Endodermal cell (in vitro differentiated cells): ENCODE measurements around the gene ZPR1. TPM values are rescaled to one million over a fixed set of nuclear protein-coding genes. Genes with fewer than 3 reads are reported as not detected.

Experiments used
- DNase-seq: peaks from one replicate; pipeline ENCODE4 v3.0.0-alpha.2; 2017
- H3K27ac ChIP-seq: 2 replicates; pipeline ENCODE4 v1.5.1; 2013; ENCODE audit warnings: mild to moderate bottlenecking, low read depth, low read length, moderate library complexity
- H3K27me3 ChIP-seq: 2 replicates; pipeline ENCODE4 v1.6.1; 2013; ENCODE audit warnings: mild to moderate bottlenecking, low read length, moderate library complexity; ENCODE audit not compliant: insufficient read depth, control insufficient read depth, poor library complexity, severe bottlenecking
- H3K36me3 ChIP-seq: 2 replicates; pipeline ENCODE4 v1.7.0; 2013; ENCODE audit warnings: mild to moderate bottlenecking, low read length, moderate library complexity; ENCODE audit not compliant: control insufficient read depth, insufficient read depth
- H3K4me1 ChIP-seq: one replicate; pipeline ENCODE4 v1.7.0; 2013; ENCODE audit warnings: low read length; ENCODE audit not compliant: control insufficient read depth, insufficient read depth
- H3K4me3 ChIP-seq: 2 replicates; pipeline ENCODE4 v1.5.1; 2013; ENCODE audit warnings: mild to moderate bottlenecking, low read length, moderate library complexity
- H3K9ac ChIP-seq: 2 replicates; pipeline ENCODE4 v1.6.1; 2013; ENCODE audit warnings: mild to moderate bottlenecking, low read length, moderate library complexity; ENCODE audit not compliant: poor library complexity, severe bottlenecking; ENCODE audit errors: extremely low read depth
- H3K9me3 ChIP-seq: 2 replicates; pipeline ENCODE4 v1.6.1; 2013; ENCODE audit warnings: mild to moderate bottlenecking, low read length, moderate library complexity; ENCODE audit not compliant: control insufficient read depth
- H3K27ac Mint-ChIP-seq: 2 replicates; pipeline ENCODE4 v1.8.0; 2020; ENCODE audit warnings: mixed read lengths
- H3K27me3 Mint-ChIP-seq: 2 replicates; pipeline ENCODE4 v1.8.0; 2021; ENCODE audit warnings: mild to moderate bottlenecking, mixed read lengths; ENCODE audit not compliant: insufficient read depth
- H3K36me3 Mint-ChIP-seq: 2 replicates; pipeline ENCODE4 v1.8.0; 2020; ENCODE audit warnings: low read depth, mixed read lengths
- H3K4me1 Mint-ChIP-seq: 2 replicates; pipeline ENCODE4 v1.8.0; 2020; ENCODE audit warnings: mixed read lengths
- H3K4me3 Mint-ChIP-seq: 2 replicates; pipeline ENCODE4 v1.8.0; 2020; ENCODE audit warnings: mild to moderate bottlenecking, moderate library complexity, mixed read lengths
- H3K9me3 Mint-ChIP-seq: 2 replicates; pipeline ENCODE4 v1.8.0; 2020; ENCODE audit warnings: mild to moderate bottlenecking, mixed read lengths
- WGBS, 2 experiments: methylation state at CpG; one replicate each; pipeline versions ENCODE4 v1.1.5 to v1.1.7; 2013; ENCODE audit warnings: missing lambda C conversion rate in 2 of 2, mixed read lengths in 1 of 2; ENCODE audit not compliant: insufficient coverage in 1 of 2, insufficient read length in 1 of 2; 5-methylcytosine and 5-hydroxymethylcytosine counted together
- total RNA-seq, 2 donors: library from RNA; stranded (reverse); fragmentation: NEBNext Ultra II Directional in 1 of 2; extraction: Animal tissue kit (Norgen Biotek cat#: 25700) in 1 of 2; gene quantifications; 2 replicates in 1 of 2; 3 replicates in 1 of 2; pipeline ENCODE4 v1.2.1, GENCODE V29; 2021
- TF ChIP-seq, protein P1 (sequence below): fragments of 200-600 bp; sonication (generic); conservative IDR thresholded peaks from 2 replicates; pipeline ENCODE4 v1.5.0; 2021; ENCODE audit warnings: antibody characterized with exemption, mild to moderate bottlenecking

The ZPR1 gene
- total RNA-seq, 2 donors from 2014 or later = 59.2 to 63.4 TPM

DNA sequence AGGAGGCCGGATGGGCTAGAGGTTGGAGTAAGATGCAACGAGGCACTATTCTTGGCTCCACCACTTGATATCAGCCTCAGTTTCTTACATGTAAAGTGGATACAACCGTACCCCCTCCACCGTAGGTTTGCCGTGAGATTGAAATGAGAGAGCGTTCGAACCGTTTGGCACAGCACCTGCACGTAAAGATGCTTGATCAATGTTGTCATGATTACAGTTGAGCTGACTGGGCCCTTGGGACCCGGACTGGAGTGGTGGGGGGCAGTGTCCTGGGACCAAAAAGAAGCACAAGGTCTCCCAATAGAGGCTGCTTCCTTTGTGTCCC, 45.6 kb upstream of the ZPR1 start:
- Histone ChIP-seq H3K9ac (no peak overlapping the region), H3K9me3 (no peaks in the 10 kb centered on the region), H3K27me3 (no peaks in the 10 kb centered on the region), H3K4me1 (peaks cover 24% of the 10 kb centered on the region), H3K36me3 (no peaks in the 10 kb centered on the region), H3K27ac (no peak overlapping the region), H3K4me3 (no peak overlapping the region)
- Mint-ChIP-seq H3K4me3 (no peak overlapping the region), H3K36me3 (peaks cover 2% of the 10 kb centered on the region), H3K27me3 (peaks cover 13% of the 10 kb centered on the region), H3K9me3 (peaks cover 11% of the 10 kb centered on the region), H3K4me1 (peaks cover 19% of the 10 kb centered on the region), H3K27ac (no peak overlapping the region)
- no peak for DNase-seq
- WGBS, 2 experiments = 94 to 95% methylated on average over 7 to 10 of the region's 10 CpGs
- TF ChIP-seq, protein P1, sequence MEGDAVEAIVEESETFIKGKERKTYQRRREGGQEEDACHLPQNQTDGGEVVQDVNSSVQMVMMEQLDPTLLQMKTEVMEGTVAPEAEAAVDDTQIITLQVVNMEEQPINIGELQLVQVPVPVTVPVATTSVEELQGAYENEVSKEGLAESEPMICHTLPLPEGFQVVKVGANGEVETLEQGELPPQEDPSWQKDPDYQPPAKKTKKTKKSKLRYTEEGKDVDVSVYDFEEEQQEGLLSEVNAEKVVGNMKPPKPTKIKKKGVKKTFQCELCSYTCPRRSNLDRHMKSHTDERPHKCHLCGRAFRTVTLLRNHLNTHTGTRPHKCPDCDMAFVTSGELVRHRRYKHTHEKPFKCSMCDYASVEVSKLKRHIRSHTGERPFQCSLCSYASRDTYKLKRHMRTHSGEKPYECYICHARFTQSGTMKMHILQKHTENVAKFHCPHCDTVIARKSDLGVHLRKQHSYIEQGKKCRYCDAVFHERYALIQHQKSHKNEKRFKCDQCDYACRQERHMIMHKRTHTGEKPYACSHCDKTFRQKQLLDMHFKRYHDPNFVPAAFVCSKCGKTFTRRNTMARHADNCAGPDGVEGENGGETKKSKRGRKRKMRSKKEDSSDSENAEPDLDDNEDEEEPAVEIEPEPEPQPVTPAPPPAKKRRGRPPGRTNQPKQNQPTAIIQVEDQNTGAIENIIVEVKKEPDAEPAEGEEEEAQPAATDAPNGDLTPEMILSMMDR = no peak

DNA sequence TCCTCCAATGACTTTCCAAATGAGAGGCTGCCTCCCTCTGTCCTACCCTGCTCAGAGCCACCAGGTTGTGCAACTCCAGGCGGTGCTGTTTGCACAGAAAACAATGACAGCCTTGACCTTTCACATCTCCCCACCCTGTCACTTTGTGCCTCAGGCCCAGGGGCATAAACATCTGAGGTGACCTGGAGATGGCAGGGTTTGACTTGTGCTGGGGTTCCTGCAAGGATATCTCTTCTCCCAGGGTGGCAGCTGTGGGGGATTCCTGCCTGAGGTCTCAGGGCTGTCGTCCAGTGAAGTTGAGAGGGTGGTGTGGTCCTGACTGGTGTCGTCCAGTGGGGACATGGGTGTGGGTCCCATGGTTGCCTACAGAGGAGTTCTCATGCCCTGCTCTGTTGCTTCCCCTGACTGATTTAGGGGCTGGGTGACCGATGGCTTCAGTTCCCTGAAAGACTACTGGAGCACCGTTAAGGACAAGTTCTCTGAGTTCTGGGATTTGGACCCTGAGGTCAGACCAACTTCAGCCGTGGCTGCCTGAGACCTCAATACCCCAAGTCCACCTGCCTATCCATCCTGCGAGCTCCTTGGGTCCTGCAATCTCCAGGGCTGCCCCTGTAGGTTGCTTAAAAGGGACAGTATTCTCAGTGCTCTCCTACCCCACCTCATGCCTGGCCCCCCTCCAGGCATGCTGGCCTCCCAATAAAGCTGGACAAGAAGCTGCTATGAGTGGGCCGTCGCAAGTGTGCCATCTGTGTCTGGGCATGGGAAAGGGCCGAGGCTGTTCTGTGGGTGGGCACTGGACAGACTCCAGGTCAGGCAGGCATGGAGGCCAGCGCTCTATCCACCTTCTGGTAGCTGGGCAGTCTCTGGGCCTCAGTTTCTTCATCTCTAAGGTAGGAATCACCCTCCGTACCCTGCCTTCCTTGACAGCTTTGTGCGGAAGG, 44.8 kb upstream of the ZPR1 start:
- no peak overlapping the region for H3K4me3 ChIP-seq
- H3K9ac ChIP-seq = no peak overlapping the region
- H3K27ac Mint-ChIP-seq = no peak overlapping the region
- TF ChIP-seq, protein P1 = no peak
- H3K27me3 ChIP-seq = no peaks in the 10 kb centered on the region
- H3K4me1 Mint-ChIP-seq = peaks cover 15% of the 10 kb centered on the region
- no peaks in the 10 kb centered on the region for H3K36me3 ChIP-seq
- H3K9me3 ChIP-seq = no peaks in the 10 kb centered on the region
- H3K4me1 ChIP-seq = peaks cover 22% of the 10 kb centered on the region
- WGBS, 2 experiments = 84 to 97% methylated on average over 7 to 12 of the region's 13 CpGs
- no peak for DNase-seq
- no peak overlapping the region for H3K4me3 Mint-ChIP-seq
- H3K9me3 Mint-ChIP-seq = peaks cover 11% of the 10 kb centered on the region
- no peak overlapping the region for H3K27ac ChIP-seq
- peaks cover 13% of the 10 kb centered on the region for H3K27me3 Mint-ChIP-seq
- H3K36me3 Mint-ChIP-seq = peaks cover 2% of the 10 kb centered on the region

GRCh38 chr11:116831790-116832349, 44.0 kb upstream of the ZPR1 start:
- no peak overlapping the region for H3K4me3 Mint-ChIP-seq
- WGBS, 2 experiments = 93 to 94% methylated on average over 3 to 7 of the region's 7 CpGs

More at GRCh38 chr11:116831790-116832349, 44.0 kb upstream of the ZPR1 start:
- peaks cover 13% of the 10 kb centered on the region for H3K27me3 Mint-ChIP-seq
- no peak overlapping the region for H3K9ac ChIP-seq
- H3K4me1 Mint-ChIP-seq = peaks cover 13% of the 10 kb centered on the region
- no peak overlapping the region for H3K27ac Mint-ChIP-seq
- TF ChIP-seq, protein P1 = no peak
- no peaks in the 10 kb centered on the region for H3K27me3 ChIP-seq
- no peak overlapping the region for H3K27ac ChIP-seq
- H3K4me3 ChIP-seq = no peak overlapping the region
- DNase-seq = no peak
- peaks cover 23% of the 10 kb centered on the region for H3K4me1 ChIP-seq
- H3K36me3 Mint-ChIP-seq = peaks cover 2% of the 10 kb centered on the region
- H3K9me3 ChIP-seq = no peaks in the 10 kb centered on the region
- no peaks in the 10 kb centered on the region for H3K36me3 ChIP-seq
- peaks cover 11% of the 10 kb centered on the region for H3K9me3 Mint-ChIP-seq
